NCI-H1694 treated with DMSO at 0.1 percent for 48 hours (cell line): ENCODE data around the gene GSKIP.
"Not testable (repeated sequence)": the region's sequence is repeated elsewhere in the genome, so short reads cannot be mapped to it uniquely, and the experiment has no call there.

Experiments
- DNase-seq: peaks from one replicate; lab custom pipeline; 2025; lab: John Stamatoyannopoulos, UW

GSKIP gene, protein sequence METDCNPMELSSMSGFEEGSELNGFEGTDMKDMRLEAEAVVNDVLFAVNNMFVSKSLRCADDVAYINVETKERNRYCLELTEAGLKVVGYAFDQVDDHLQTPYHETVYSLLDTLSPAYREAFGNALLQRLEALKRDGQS

DNA sequence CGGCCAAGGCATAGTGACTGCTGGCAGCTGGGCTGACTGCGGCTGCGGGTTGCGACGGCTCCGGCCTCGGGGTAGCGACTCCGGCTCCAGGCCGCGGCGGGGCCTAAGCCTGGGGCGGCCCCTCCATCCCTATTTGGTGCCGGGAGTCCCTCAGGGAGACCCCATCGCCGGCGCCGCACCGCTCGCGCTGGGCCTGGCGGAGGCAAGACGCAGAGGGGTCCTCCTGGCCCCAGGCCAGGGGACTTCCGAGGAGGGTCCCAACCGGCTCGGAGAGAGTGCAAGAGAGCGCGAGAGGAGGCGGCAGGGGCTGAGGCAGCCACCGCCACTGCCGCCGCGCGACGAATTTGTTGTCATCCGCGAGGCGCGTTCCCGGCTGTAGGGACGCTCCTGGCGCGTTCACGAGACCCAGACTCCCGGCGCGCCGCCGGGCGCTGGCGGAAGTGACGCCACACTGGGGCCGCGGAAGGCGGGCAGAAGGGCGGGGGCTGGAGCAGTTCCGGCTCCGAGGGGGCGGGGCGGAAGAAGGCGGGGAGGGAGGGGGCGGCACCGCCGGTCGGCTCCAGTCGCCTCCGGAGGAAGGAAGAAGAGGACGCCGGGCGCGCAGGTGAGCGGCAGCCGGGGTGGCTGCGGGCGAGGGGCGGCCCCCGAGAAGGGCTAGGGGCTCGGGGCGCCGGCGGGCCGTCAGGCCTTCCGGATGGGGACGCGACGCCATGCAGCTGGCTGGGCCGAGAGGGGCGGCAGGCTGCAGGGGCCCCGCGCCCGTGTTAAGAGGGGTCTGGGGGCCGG, at the start of gene GSKIP, which contains the start of gene ATG2B:
TSS of gene GSKIP (plus strand) at position 562 of the 786 bp plus-strand sequence. CDS start 18,722 bp downstream, outside the sequence.
TSS of gene ATG2B (minus strand) at position 377 of the 786 bp plus-strand sequence. CDS start at position 12, 365 bp downstream.
- DNase-seq: peak; percentile 91

DNA sequence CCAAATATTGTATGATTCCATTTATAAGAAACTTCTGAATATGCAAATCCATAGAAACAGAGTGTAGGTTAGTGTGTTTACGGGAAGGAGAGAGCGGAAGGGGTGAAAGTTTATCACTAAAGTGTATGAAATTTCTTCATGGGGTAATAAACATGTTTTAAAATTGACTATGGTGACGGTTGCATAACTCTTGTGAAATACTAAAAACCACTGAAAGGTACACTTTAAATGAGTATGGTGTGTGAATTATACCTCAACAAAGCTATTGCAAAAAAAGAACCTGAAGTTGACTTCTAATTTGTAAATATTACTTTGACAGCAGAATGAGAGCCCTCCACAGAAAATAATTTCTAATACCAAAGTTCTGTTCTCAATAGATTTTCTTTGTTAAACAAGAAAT, 47.2 kb upstream of the GSKIP start:
- no peak for DNase-seq

DNA sequence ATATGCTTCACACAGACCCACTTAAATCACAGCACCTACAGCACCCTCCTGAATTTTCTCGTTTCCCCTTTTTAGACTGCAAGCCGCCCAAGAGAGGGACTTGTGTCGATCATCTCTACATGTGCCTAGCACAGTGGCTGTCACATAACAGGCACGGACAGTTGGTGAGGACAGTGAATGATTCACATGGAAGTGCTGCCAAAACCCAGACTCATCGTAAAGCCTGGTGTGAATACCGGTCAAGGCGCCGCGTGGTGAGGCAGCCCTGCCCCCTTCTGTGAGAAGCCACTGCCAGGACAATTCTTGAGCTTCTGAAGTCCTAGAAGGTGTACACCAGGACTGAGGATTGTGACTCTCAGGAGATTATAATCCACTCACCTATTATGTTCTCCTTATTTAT, 44.5 kb upstream of the GSKIP start:
- no peak for DNase-seq

DNA sequence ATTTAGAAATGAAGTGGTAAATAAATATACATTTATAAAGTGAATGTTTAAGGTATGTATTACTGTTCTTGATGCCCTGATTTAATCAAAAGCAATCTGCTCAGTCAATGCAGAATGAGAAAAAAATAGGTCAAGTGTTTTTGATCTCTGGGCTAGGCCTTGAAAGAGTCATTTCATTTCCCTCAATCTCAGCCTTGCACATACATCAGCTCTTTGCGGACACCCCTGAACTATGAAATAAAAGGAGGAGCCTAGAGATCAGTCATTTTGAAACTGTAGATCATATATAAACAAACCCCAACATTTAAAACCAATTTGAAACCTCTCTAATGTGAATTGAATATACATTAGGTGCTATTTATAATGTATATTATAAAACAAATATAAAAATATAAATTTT, 42.7 kb upstream of the GSKIP start:
- DNase-seq: no peak

DNA sequence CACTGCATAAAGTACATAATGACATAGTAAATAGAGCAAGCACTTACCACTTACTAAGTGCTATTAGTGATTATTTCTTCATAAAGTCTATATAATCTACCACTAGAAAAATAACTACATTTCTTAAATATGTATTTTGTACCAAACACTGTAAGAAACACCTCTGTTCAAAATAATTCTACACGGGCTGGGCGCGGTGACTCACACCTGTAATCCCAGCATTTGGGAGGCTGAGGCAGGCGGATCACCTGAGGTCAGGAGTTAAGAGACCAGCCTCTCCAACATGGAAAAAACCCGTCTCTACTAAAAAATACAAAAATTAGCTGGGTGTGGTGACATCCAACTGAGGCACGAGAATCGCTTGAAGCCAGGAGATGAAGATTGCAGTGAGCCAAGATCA, 39.1 kb upstream of the GSKIP start:
- DNase-seq: no peak

DNA sequence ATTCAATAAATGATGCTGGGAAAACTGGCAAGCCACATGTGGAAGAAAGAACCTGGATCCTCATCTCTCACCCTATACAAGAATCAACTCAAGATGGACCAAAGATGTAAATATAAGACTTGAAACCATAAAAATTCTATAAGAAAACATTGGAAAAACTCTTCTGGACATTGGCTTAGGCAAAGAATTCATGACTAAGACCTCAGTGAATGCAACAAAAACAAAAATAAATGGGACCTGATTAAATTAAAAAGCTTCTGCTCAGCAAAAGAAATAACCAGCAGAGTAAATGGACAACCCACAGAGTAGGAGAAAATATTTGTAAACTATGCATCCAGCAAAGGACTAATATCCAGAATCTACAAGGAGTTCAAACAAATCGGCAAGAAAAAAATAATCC, 24.8 kb upstream of the GSKIP start:
- no peak for DNase-seq

DNA sequence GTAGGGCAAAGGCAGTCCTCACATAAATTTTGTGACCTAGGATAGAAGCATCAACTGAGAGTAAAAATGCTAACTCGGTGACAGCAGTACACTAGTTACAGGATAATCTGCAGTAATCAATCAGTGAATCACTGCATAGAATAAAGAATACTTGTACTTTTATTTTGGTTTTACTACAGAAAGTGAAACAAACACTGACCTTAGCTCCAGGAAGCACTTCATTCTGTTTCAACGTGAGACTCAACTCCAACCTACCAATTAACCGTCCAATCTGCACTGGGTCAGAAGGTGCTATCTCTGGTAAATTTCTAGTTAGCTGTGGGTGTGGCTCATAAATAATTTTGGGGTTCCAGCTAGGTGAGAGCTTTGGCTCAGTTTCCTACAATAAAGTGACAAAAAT, 22.0 kb upstream of the GSKIP start:
- DNase-seq: no peak

DNA sequence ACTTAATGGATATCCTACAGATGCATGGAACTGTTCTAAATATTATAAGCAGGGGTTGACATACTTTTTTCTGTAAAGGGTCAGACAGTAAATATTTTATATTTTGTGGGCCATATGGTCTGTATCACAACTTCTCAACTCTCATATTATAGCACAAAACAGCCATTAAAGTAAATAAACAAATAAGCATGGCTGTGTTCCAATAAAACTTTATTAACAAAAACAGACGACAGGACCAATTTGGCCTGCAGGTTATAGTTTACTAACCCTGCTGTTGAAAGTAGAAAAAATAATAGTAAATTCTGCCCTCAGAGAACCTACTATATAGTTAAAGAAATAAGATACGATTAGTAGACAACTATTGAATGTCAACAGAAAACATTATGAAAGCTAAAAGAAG, 17.7 kb upstream of the GSKIP start:
- DNase-seq: no peak

DNA sequence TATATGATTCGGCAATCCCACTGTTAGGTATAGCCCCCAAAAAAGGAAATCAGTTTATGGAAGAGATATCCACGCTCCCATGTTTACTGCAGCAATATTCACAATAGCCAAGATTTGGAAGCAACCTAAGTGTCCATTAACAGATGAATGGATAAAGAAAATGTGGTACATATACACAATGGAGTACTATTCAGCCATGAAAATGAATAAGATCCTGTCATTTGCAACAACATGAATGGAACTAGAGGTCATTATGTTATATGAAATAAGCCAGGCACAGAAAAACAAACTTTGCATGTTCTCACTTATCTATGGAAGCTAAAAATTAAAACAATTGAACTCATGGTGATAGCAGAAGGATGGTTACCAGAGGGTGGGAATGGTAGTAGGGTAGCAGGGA, 15.4 kb upstream of the GSKIP start:
- not testable (repeated sequence) for DNase-seq

DNA sequence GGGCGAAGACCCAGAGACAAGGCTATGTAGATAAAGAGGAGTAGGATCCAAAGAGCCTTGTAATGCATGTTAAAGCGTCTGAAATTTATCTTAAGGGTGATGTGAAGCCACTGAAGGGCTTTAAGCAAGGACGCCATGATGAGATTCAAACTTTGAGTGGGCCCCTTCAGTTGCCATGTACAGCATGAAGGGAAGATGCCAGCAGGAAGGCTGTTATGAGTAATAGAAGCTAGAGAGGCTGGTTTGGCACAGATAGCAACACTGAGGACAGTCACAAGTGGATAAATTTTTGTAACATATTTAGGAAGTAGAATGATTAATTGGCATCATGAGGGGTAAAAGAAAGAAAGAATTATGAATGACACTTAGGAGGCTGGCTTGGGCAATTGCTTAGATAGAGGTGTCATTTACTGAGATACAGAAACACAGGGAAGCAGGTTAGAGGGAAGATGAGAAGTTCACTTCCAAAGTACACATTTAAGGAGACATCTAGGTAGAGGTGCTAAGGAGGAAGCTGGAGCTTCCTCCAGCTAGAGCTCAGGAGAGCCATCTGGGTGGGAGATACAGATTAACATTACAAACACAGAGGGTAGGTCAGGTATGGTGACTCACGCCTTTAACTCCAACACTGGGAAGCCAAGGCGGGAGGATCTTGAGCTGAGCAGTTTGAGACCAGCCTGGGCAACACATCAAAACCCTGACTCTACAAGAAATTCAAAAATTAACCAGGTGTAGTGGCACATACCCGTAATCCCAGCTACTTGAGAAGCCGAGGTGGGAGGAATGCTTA, 13.8 kb upstream of the GSKIP start:
- no peak for DNase-seq

DNA sequence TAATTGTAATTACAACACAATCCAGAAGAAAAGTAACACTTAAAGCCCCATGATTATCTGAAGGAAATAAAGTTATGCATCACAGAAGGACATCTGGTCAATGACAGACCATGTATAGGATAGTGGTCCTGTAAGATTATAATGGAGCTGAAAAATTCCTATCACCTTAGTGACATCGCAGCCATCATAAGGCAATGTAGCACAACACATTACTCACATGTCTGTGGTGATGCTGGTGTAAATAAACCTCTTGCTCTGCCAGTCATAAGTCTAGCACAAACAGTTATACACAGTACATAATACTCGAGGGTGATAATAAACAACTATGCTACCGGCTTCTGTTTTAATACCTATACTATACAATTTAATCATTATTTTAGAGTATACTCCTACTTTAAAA, 11.3 kb upstream of the GSKIP start:
- DNase-seq: no peak

DNA sequence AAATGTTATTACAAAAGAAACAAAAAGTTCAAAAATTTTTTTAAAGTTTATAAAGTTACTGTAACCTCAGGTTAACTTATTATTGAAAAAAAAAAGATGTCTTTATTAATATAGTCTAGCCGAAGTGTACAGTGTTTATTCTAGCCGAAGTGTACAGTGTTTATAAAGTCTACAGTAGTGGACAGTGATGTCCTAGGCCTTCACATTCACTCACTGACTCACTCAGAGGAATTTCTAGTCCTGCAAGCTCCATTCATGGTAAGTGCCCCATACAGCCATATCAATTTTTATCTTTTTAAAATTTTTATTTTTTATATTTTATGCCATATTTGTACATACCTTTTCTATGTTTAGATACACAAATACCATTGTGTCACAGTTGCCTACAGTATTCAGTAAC, 10.6 kb upstream of the GSKIP start:
- no peak for DNase-seq

DNA sequence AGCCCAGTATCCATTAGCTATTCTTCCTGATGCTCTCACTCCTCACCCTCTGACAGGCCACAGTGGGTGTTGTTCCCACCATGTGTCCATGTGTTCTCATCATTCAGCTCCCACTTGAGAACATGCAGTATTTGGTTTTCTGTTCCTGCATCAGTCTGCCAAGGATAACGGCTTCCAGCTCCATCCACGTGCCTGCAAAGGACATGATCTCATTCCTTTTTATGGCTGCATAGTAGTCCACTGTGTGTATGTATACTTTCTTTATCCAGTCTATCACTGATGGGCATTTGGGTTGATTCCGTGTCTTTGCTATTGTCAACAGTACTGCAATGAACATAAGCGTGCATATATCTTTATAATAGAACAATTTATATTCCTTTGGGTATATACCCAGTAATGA, 9.1 kb upstream of the GSKIP start:
- no peak for DNase-seq

DNA sequence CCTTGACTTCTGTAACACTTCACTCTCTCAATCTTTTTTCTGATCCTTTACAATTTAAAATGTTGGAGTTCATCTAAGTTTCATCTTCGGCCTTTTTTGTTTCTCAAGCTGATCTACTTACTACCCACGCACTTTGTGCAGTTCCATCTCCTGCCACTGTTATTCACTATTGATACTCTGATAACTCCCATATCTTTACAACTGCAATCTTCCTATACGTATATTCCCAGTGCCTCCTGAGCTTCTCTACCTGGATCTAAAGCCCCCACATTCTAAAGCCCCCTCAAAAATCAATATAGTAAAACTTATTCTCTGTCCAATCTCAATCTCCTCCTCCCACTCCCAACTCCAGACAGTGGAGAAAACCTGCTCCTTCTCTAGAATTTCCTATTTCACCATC, 6.1 kb upstream of the GSKIP start:
- no peak for DNase-seq

DNA sequence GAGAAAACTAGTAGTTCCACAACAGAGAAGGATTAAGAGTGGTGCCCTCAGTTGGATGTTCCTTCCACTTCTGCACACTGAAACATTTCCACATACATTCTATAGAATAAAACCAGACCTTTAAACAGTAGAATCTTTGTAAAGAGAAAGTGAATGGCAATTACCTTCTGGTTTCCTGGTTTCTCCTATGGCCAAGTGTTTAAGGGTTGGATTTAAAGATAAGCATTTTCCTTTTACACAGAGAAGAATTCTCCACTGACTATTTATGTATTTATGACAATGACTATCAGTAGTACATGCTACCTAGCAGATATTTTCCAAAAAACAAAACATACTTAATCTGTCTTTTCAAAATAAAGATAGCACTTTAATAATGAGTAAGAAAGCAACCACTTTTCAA, 3.4 kb upstream of the GSKIP start:
- no peak for DNase-seq

DNA sequence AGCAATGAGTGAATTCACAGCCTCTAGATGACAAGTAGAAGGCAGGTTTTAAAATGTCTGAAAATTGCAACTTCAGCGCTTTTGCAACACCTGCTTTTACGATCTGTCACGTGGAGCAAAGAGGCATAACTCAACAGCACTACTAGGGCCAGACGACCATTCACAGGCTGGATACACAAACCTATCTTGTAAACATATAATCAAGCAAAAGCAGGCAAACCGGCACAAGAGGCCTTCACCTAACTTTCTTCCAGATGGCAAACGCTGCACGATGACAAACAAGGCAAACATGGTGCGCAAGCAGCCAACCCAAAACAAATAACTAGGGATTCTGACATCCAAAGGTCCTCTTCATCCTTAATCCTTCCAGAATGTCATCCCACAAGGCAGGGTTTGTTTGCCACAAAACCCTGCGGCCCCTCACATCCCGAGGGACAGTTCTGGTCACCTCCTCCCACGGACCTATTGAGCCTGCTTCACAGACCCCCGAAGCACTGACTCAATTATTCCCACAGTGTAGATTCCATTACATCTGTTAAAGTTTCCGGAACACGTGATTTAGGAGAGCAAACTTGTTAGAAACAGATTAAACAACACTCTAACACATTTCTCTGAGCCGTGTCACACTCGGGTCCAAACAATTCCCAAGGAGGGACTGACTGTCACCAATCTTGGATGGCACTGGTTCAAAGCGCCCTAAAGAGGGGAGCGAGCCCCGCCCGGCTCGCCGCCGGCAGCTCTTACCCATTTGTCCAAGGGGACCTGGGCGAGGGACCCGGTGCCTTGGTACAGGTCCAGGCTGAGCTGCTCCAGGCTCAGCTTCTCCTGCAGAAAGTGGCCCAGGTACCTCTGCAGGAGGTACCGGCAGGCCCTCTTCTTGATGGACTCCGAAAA, 1.0 kb upstream of the GSKIP start:
- DNase-seq: peak; percentile 36

DNA sequence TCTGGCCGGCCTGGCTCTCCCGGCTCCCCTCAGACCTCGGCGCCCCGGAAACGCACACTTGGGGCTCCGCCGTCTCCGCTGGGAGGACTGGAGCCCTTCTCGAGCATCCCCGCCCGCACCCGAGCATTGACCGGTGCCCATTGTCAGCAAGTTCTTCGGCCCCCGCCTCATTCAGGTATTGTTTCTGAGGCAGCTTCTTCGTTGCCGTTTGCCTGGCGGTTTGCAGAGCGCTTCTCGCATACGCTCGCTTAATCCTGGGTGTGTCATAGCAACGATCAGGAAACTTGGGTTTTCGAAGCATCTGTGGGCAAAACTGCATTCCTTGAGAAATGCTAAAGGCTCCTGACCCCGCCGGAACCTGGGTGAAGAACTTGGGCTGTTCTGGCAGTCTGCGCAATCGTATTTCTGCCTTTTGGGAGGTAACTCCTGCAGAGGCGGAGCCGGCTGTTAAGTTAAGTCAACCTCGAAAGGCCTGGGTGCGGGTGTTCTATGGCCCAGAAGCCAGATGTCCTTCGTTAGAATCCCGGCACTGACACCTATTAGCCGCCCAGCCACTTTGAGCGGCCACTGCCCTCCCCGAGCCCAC, 518 bp downstream of the GSKIP start:
- peak; percentile 38 for DNase-seq

DNA sequence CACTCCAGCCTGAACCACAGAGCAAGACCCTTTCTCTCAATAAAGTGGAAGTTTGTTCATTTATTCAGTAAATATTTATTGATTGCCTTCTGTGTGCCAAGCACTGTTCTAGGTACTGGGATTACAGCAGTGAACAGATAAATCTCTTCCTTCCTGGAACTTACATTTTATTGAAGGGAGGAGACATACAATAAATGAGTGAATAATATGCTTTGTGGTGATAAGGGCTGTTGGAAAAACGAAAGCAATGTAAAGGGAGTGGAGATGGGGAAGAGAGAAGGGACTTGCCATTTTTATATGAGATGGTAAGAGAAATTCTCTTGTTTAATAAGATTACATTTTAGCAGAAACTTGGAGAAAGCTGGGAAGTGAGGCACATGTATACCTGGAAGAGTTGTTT, 1.6 kb downstream of the GSKIP start:
- DNase-seq: no peak

DNA sequence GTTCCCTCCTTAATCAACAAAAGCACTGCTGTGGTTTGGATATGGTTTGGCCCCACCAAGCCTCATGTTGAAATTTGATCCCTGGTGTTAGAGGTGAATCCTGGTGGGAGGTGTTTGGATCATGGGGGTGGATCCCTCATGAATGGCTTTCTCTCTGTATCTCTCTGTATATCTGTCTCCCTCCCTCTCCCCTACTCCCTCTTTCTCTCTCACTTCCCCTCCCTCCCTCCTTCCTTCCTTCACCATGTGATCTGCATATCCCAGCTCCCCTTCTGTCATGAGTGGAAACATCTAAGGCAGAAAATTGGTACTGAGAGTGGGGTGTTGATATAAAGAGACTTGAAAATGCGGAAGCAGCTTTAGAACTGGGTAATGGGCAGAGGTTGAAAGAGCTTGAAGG, 5.2 kb downstream of the GSKIP start:
- no peak for DNase-seq

DNA sequence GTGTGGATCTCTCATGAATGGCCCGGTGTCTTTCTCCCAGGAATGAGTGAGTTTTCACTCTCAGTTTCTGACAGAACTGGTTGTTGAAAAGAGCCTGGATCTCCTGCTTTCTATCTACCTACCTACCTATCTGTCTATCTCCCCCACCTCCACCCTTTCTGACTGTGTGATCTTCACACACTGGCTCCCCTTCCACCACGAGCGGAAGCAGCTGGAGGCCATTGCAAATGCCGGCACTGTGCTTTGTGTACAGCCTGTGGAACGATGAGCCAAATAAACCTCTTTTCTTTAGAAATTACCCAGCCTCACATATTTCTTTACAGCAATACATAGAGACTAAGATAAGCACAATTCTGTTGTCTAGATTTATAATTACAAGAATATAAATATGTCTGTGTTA, 7.2 kb downstream of the GSKIP start:
- no peak for DNase-seq

DNA sequence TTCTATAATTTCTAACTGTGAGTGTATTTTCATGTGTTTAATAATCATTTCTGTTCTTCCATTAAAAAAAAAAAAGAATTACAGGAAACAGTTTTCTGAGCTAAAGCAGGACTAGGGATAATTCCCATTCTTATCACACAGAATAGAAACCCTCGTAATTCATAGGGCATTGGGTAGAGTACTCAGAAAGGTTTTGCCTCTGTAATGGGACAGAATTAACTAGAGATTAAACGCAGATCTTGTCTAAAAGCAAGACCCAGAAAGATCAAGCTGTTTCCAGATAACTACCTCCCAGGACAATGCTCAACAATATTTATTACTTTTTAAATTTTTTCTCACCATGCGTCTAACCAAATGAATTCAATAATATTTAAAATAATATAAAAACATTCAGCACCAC, 10.2 kb downstream of the GSKIP start:
- DNase-seq: no peak

DNA sequence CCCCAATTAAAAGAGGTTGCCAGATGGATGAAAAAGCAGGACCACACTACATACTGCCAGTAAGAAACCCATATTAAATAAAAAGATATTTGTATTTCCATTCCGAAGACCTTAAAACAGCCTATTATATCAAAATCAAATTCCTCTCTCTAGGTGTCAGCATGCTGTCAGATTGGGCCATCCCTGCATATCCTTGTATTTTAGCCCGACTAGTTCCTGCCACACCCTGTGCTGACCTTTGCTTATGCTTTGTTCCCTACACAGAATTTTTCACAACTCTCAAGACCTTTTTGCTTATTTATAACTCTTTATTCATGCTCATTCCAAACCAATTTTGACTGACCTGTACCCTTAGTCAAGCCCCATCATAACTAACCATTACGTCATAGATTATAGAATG, 12.8 kb downstream of the GSKIP start:
- DNase-seq: no peak
